ENCODE results near the gene PRR5L.

DNA sequence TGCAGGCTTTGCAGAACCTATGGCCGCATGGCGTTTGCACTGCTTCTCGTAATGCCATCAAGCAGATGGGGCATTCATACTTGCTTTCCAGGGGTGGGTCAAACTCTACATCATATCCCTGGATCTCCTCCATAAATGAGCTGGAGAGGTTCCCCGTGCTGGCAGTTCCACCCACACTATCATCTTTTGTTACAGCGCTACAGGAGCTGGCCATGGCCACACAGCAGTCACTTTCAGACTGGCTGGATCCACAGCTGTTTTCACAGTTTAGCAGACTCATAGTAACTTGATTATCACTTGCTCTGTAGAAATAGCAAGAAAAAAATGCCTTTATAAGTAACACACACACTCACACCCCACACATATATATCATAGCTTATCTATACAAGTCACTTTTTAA is 205.1 kb downstream of the PRR5L start:
- TF ChIP-seq POLR2AphosphoS5 (IDR thresholded peaks at IDR 0.05; ENCODE audit: low read depth) (no peak), EZH2phosphoT487 (IDR thresholded peaks at IDR 0.05; ENCODE audit: unreplicated experiment) (no peak), EZH2 (IDR thresholded peaks at IDR 0.05; ENCODE audit: low read depth, unreplicated experiment) (no peak), JUNB (IDR thresholded peaks at IDR 0.05; ENCODE audit: unreplicated experiment) (no peak)
- TF ChIP-seq, protein P1, sequence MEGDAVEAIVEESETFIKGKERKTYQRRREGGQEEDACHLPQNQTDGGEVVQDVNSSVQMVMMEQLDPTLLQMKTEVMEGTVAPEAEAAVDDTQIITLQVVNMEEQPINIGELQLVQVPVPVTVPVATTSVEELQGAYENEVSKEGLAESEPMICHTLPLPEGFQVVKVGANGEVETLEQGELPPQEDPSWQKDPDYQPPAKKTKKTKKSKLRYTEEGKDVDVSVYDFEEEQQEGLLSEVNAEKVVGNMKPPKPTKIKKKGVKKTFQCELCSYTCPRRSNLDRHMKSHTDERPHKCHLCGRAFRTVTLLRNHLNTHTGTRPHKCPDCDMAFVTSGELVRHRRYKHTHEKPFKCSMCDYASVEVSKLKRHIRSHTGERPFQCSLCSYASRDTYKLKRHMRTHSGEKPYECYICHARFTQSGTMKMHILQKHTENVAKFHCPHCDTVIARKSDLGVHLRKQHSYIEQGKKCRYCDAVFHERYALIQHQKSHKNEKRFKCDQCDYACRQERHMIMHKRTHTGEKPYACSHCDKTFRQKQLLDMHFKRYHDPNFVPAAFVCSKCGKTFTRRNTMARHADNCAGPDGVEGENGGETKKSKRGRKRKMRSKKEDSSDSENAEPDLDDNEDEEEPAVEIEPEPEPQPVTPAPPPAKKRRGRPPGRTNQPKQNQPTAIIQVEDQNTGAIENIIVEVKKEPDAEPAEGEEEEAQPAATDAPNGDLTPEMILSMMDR (conservative IDR thresholded peaks at IDR 0.05; ENCODE audit: low read depth in 2 of 2), result no peak

All from GM23338 (cell line).